ENCODE measurements around the gene ARL11.

- no peak for TF ChIP-seq POLR2A (IDR thresholded peaks at IDR 0.05)
- TF ChIP-seq, protein P1, sequence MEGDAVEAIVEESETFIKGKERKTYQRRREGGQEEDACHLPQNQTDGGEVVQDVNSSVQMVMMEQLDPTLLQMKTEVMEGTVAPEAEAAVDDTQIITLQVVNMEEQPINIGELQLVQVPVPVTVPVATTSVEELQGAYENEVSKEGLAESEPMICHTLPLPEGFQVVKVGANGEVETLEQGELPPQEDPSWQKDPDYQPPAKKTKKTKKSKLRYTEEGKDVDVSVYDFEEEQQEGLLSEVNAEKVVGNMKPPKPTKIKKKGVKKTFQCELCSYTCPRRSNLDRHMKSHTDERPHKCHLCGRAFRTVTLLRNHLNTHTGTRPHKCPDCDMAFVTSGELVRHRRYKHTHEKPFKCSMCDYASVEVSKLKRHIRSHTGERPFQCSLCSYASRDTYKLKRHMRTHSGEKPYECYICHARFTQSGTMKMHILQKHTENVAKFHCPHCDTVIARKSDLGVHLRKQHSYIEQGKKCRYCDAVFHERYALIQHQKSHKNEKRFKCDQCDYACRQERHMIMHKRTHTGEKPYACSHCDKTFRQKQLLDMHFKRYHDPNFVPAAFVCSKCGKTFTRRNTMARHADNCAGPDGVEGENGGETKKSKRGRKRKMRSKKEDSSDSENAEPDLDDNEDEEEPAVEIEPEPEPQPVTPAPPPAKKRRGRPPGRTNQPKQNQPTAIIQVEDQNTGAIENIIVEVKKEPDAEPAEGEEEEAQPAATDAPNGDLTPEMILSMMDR (IDR thresholded peaks at IDR 0.05) = no peak
- no peak for TF ChIP-seq POLR2AphosphoS5 (IDR thresholded peaks at IDR 0.05)
These were observed 13.5 kb downstream of the ARL11 start for GRCh38 chr13:49641801-49642291.
